Kasumi-1 (cell line): Measurements from ENCODE around the gene GPR152.
"Not testable (repeated sequence)": the region's sequence is repeated elsewhere in the genome, so short reads cannot be mapped to it uniquely, and the experiment has no call there.

ENCODE experiments used
- DNase-seq, 2 experiments: peaks; one replicate each; lab custom pipeline; 2025; lab: John Stamatoyannopoulos, UW

Gene GPR152

GRCh38 chr11:67409261-67409666 lies 43.3 kb downstream of the GPR152 start:
- peak; percentile 78 to 85 for DNase-seq

- no peak for DNase-seq
These were observed 43.9 kb downstream of the GPR152 start for GRCh38 chr11:67408437-67409200.

GRCh38 chr11:67407688-67408163 lies 44.8 kb downstream of the GPR152 start:
- no peak for DNase-seq

GRCh38 chr11:67406969-67407687 lies 45.4 kb downstream of the GPR152 start:
- DNase-seq: no peak

- DNase-seq: no peak
These were observed 46.0 kb downstream of the GPR152 start for GRCh38 chr11:67406420-67406968.

- DNase-seq: no peak
These were observed 46.7 kb downstream of the GPR152 start for GRCh38 chr11:67405688-67406339.

- DNase-seq: no peak
These were observed 47.3 kb downstream of the GPR152 start for GRCh38 chr11:67405196-67405567.

- DNase-seq: no peak
These were observed 47.9 kb downstream of the GPR152 start for GRCh38 chr11:67404515-67405195.

GRCh38 chr11:67403085-67403484 lies 49.4 kb downstream of the GPR152 start:
- DNase-seq: not testable (repeated sequence)

- not testable (repeated sequence) for DNase-seq
These were observed 50.2 kb downstream of the GPR152 start for GRCh38 chr11:67402192-67402839.

- peak; percentile 87 to 95 for DNase-seq
These were observed 50.9 kb downstream of the GPR152 start, which contains the start of gene PPP1CA for GRCh38 chr11:67401495-67402191. Gene PPP1CA (minus strand): TSS chr11:67401858. CDS start chr11:67401782, 76 bp downstream.
